Upper lobe of right lung (tissue), 1 donor: ENCODE results near the gene NRL. TPM values are rescaled to one million over a fixed set of nuclear protein-coding genes. Genes with fewer than 3 reads are reported as not detected.
A peak's percentile ranks its signal among the peaks of the same experiment; 100 is the strongest.

ENCODE experiments used
- ATAC-seq: fragments of 200-7000 bp; cut with Tn5 transposase; one replicate; pipeline ENCODE4 v1.9.1; 2020; ENCODE audit warnings: mild to moderate bottlenecking, moderate library complexity
- DNase-seq: peaks from one replicate; pipeline ENCODE4 v3.0.0-alpha.2; 2020
- H3K27ac ChIP-seq: fragments of 200-600 bp; one replicate; pipeline ENCODE4 v1.8.0; 2022
- H3K27me3 ChIP-seq: fragments of 200-600 bp; one replicate; pipeline ENCODE4 v1.8.0; 2022; ENCODE audit warnings: mild to moderate bottlenecking
- H3K36me3 ChIP-seq: fragments of 200-600 bp; one replicate; pipeline ENCODE4 v1.8.0; 2022
- H3K4me1 ChIP-seq: fragments of 200-600 bp; one replicate; pipeline ENCODE4 v1.8.0; 2022
- H3K4me3 ChIP-seq: fragments of 200-600 bp; one replicate; pipeline ENCODE4 v1.8.0; 2022; ENCODE audit warnings: mild to moderate bottlenecking
- H3K9me3 ChIP-seq: fragments of 200-600 bp; one replicate; pipeline ENCODE4 v1.8.0; 2022
- CTCF ChIP-seq: fragments of 200-600 bp; IDR thresholded peaks from one replicate; pipeline ENCODE4 v1.8.0; 2022; ENCODE audit warnings: antibody characterized with exemption
- intact Hi-C: fragments of 100-400 bp; cut with DNase I; formaldehyde crosslinking; loops from one replicate; pipeline ENCODE4 v1.11.0; 2022
- total RNA-seq: library from RNA; stranded (reverse); fragmentation: NEBNext Ultra II Directional; extraction: Animal tissue kit (Norgen Biotek cat#: 25700); gene quantifications from one replicate; pipeline ENCODE4 v1.2.1, GENCODE V29; 2021
- donor health status: DM: no; HTN: yes; CAD: no; lungs with severe emphysema.

NRL gene
- total RNA-seq, 1 donor from 2014 or later, result 2.8 TPM

- Histone ChIP-seq H3K27me3 (no peaks in the 10 kb centered on the region), H3K9me3 (no peaks in the 10 kb centered on the region), H3K4me1 (no peaks in the 10 kb centered on the region), H3K36me3 (no peaks in the 10 kb centered on the region), H3K27ac (no peak overlapping the region), H3K4me3 (no peak overlapping the region)
- intact Hi-C loops, result no loop called here
- no peak for DNase-seq
- no peak for ATAC-seq
- TF ChIP-seq CTCF, result no peak
These were observed 51.4 kb downstream of the NRL start for GRCh38 chr14:24063263-24063836.

- no peaks in the 10 kb centered on the region for H3K4me1 ChIP-seq
- intact Hi-C loops, result no loop called here
- DNase-seq, result no peak
- no peak for ATAC-seq
- H3K27me3 ChIP-seq, result no peaks in the 10 kb centered on the region
- no peak for TF ChIP-seq CTCF
- H3K36me3 ChIP-seq, result no peaks in the 10 kb centered on the region
- H3K9me3 ChIP-seq, result no peaks in the 10 kb centered on the region
- no peak overlapping the region for H3K4me3 ChIP-seq
- no peak overlapping the region for H3K27ac ChIP-seq
These were observed 52.4 kb downstream of the NRL start for GRCh38 chr14:24062216-24062980.

GRCh38 chr14:24060984-24061913, 53.5 kb downstream of the NRL start:
- H3K36me3 ChIP-seq, result no peaks in the 10 kb centered on the region
- intact Hi-C loops, result no loop called here

GRCh38 chr14:24060443-24060842, 54.3 kb downstream of the NRL start:
- Histone ChIP-seq H3K4me3 (no peak overlapping the region), H3K27ac (no peak overlapping the region), H3K9me3 (no peaks in the 10 kb centered on the region), H3K27me3 (no peaks in the 10 kb centered on the region), H3K36me3 (no peaks in the 10 kb centered on the region), H3K4me1 (no peaks in the 10 kb centered on the region)
- DNase-seq (peak; percentile 40), ATAC-seq (no peak)
- no peak for TF ChIP-seq CTCF
- intact Hi-C loops, result no loop called here

More at GRCh38 chr14:24060984-24061913, 53.5 kb downstream of the NRL start:
- H3K27me3 ChIP-seq, result no peaks in the 10 kb centered on the region
- TF ChIP-seq CTCF, result no peak
- H3K9me3 ChIP-seq, result no peaks in the 10 kb centered on the region
- no peak overlapping the region for H3K27ac ChIP-seq
- ATAC-seq (no peak), DNase-seq (peak; percentile 11)
- no peak overlapping the region for H3K4me3 ChIP-seq
- no peaks in the 10 kb centered on the region for H3K4me1 ChIP-seq

GRCh38 chr14:24059841-24060388, 54.8 kb downstream of the NRL start:
- peak; percentile 58 for DNase-seq
- intact Hi-C loops, result loop anchor here (10.0 kb wide), 1 partner anchor 45 kb away; no protein-coding TSS in a partner anchor
- no peak for ATAC-seq

More at GRCh38 chr14:24059841-24060388, 54.8 kb downstream of the NRL start:
- Histone ChIP-seq H3K4me3 (no peak overlapping the region), H3K36me3 (no peaks in the 10 kb centered on the region), H3K4me1 (no peaks in the 10 kb centered on the region), H3K27ac (no peak overlapping the region), H3K9me3 (no peaks in the 10 kb centered on the region), H3K27me3 (no peaks in the 10 kb centered on the region)
- no peak for TF ChIP-seq CTCF
